DOHH2 (cell line): ENCODE measurements around the gene ILF2.

Source experiments
- H3F3A ChIP-seq: fragments of 200-600 bp; sonication (generic), shearing (Covaris generic); 2 replicates; pipeline ENCODE4 v1.6.0; 2016; ENCODE audit warnings: antibody characterized with exemption, mild to moderate bottlenecking; ENCODE audit not compliant: control insufficient read depth, insufficient read depth
- H3K27ac ChIP-seq: fragments of 200-600 bp; sonication (generic); 2 replicates; pipeline ENCODE4 v1.5.1; 2014; ENCODE audit warnings: low read depth, mild to moderate bottlenecking, low read length, moderate library complexity
- H3K27me3 ChIP-seq: fragments of 200-600 bp; sonication (generic); 2 replicates; pipeline ENCODE4 v1.6.1; 2014; ENCODE audit warnings: mild to moderate bottlenecking, low read length, mixed read lengths; ENCODE audit not compliant: control insufficient read depth
- H3K36me3 ChIP-seq: fragments of 200-600 bp; sonication (generic); 2 replicates; pipeline ENCODE4 v1.6.1; 2014; ENCODE audit warnings: mild to moderate bottlenecking, low read length, moderate library complexity, mixed read lengths; ENCODE audit not compliant: control insufficient read depth
- H3K4me1 ChIP-seq: fragments of 200-600 bp; sonication (generic); 2 replicates; pipeline ENCODE4 v1.6.1; 2014; ENCODE audit warnings: mild to moderate bottlenecking, low read length, mixed read lengths; ENCODE audit not compliant: control insufficient read depth
- H3K4me2 ChIP-seq: fragments of 200-600 bp; sonication (generic); 2 replicates; pipeline ENCODE4 v1.6.0; 2014; ENCODE audit warnings: mild to moderate bottlenecking, low read length, moderate library complexity
- H3K4me3 ChIP-seq: fragments of 200-600 bp; sonication (generic); 2 replicates; pipeline ENCODE4 v1.5.1; 2014; ENCODE audit warnings: mild to moderate bottlenecking, low read length, mixed read lengths
- H3K79me2 ChIP-seq: fragments of 200-600 bp; sonication (generic); 2 replicates; pipeline ENCODE4 v1.6.1; 2014; ENCODE audit warnings: mild to moderate bottlenecking, low read length, mixed read lengths; ENCODE audit not compliant: control insufficient read depth
- H3K9me2 ChIP-seq: fragments of 200-600 bp; sonication (generic); replicated peaks from 2 replicates; pipeline ENCODE4 v1.6.1; 2014; ENCODE audit warnings: mild to moderate bottlenecking, low read length, mixed read lengths; ENCODE audit not compliant: control insufficient read depth
- H3K9me3 ChIP-seq: fragments of 200-600 bp; sonication (generic); 2 replicates; pipeline ENCODE4 v1.6.1; 2014; ENCODE audit warnings: antibody characterized with exemption, low read length, mixed read lengths; ENCODE audit not compliant: control insufficient read depth, insufficient read depth
- H4K20me1 ChIP-seq: fragments of 200-600 bp; sonication (generic); 2 replicates; pipeline ENCODE4 v1.6.0; 2014; ENCODE audit warnings: low read depth, mild to moderate bottlenecking, antibody characterized with exemption, low read length, moderate library complexity; ENCODE audit not compliant: control insufficient read depth, insufficient read depth
- CTCF ChIP-seq: fragments of 200-600 bp; sonication (generic); IDR thresholded peaks from one replicate; pipeline ENCODE4 v1.5.1; 2014; ENCODE audit warnings: antibody characterized with exemption, mild to moderate bottlenecking, low read depth, low read length; ENCODE audit not compliant: poor library complexity, severe bottlenecking
- EZH2phosphoT487 ChIP-seq: fragments of 200-600 bp; sonication (generic); IDR thresholded peaks from 2 replicates; pipeline ENCODE4 v1.6.1; 2017; ENCODE audit warnings: borderline replicate concordance, mild to moderate bottlenecking, antibody characterized with exemption, low read length, moderate library complexity, mixed read lengths

ILF2 gene

GRCh38 chr1:153679337-153680119 is 8.7 kb upstream of the ILF2 start:
- H3K4me2 ChIP-seq = peak overlapping the region; percentile 54
- peak overlapping the region; percentile 48 for H3K4me3 ChIP-seq
- no peak overlapping the region for H3K27ac ChIP-seq
- H4K20me1 ChIP-seq = no peaks in the 10 kb centered on the region
- H3K4me1 ChIP-seq = peaks cover 9% of the 10 kb centered on the region
- H3K27me3 ChIP-seq = peaks cover 51% of the 10 kb centered on the region
- H3K9me2 ChIP-seq = no peaks in the 10 kb centered on the region
- H3K79me2 ChIP-seq = no peaks in the 10 kb centered on the region
- TF ChIP-seq CTCF (no peak), EZH2phosphoT487 (peak; percentile 71; the same call in 1 of the 2 replicates)
- H3K36me3 ChIP-seq = no peaks in the 10 kb centered on the region
- no peaks in the 10 kb centered on the region for H3K9me3 ChIP-seq
- H3F3A ChIP-seq = no peaks in the 10 kb centered on the region

GRCh38 chr1:153678519-153679336 is 7.9 kb upstream of the ILF2 start, which contains the start of gene NPR1:
Gene NPR1, plus strand, starts transcription at chr1:153678688. Its CDS starts 421 bp downstream, at chr1:153679109.
- H3K27me3 ChIP-seq = peaks cover 51% of the 10 kb centered on the region
- no peaks in the 10 kb centered on the region for H3F3A ChIP-seq
- H3K4me2 ChIP-seq = peak within 1 kb of the TSS; percentile 54
- peak within 1 kb of the TSS; percentile 48 for H3K4me3 ChIP-seq
- no peaks in the 10 kb centered on the region for H3K9me3 ChIP-seq
- TF ChIP-seq CTCF = no peak
- no peak for TF ChIP-seq EZH2phosphoT487
- H4K20me1 ChIP-seq = no peaks in the 10 kb centered on the region
- H3K4me1 ChIP-seq = peaks cover 9% of the 10 kb centered on the region
- H3K27ac ChIP-seq = no peak within 1 kb of the TSS
- no peaks in the 10 kb centered on the region for H3K79me2 ChIP-seq
- H3K36me3 ChIP-seq = no peaks in the 10 kb centered on the region
- no peaks in the 10 kb centered on the region for H3K9me2 ChIP-seq

DNA sequence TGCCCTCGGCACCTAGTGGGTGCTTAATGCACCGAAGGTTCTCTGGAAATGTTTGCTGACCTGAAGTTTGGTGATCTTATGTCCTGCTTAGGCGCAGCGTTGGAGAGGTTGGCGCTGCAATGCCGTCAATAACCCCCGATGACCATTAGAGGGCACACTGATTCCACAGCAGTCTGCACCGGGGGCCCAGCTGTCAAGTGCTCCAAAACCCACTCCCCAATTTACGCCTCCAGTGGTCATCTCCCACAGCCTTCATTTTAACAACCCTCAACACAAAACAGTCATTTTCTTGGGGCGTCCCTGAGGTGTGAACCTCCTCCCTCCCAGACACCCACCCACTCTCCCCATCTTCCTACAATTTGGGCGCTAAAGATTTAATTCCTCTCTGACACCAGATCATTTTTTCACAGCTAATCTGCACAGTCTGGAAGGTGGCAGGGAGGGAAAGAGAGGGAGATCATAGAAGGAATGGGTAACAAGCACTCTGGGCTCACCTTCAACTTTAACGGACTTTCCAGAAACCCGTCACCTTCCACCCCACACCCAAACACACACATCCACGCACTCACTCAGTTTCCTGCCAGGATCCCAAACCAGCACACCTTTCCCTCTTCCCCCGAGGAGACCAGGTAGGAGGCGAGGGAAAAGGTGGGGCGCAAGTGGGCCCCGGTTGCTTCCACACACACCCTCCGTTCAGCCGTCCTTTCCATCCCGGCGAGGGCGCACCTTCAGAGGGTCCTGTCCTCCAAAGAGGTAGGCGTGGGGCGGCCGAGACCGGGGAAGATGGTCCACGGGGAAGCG is 7.1 kb upstream of the ILF2 start:
- no peaks in the 10 kb centered on the region for H3K79me2 ChIP-seq
- H3K4me1 ChIP-seq = peaks cover 9% of the 10 kb centered on the region
- peak overlapping the region; percentile 20; the same call in 1 of the 2 replicates for H3K4me2 ChIP-seq
- H3K27me3 ChIP-seq = peaks cover 45% of the 10 kb centered on the region
- no peaks in the 10 kb centered on the region for H3K36me3 ChIP-seq
- no peaks in the 10 kb centered on the region for H4K20me1 ChIP-seq
- TF ChIP-seq EZH2phosphoT487 (no peak), CTCF (peak; percentile 99)
- no peaks in the 10 kb centered on the region for H3K9me3 ChIP-seq
- no peaks in the 10 kb centered on the region for H3K9me2 ChIP-seq
- H3F3A ChIP-seq = no peaks in the 10 kb centered on the region
- H3K4me3 ChIP-seq = no peak overlapping the region
- no peak overlapping the region for H3K27ac ChIP-seq
